ENCODE measurements around the gene MED17. TPM values are rescaled to one million over a fixed set of nuclear protein-coding genes. Genes with fewer than 3 reads are reported as not detected.

Gene MED17
- total RNA-seq, 2 experiments from 2014 or later, result 23.0 to 33.3 TPM

DNA sequence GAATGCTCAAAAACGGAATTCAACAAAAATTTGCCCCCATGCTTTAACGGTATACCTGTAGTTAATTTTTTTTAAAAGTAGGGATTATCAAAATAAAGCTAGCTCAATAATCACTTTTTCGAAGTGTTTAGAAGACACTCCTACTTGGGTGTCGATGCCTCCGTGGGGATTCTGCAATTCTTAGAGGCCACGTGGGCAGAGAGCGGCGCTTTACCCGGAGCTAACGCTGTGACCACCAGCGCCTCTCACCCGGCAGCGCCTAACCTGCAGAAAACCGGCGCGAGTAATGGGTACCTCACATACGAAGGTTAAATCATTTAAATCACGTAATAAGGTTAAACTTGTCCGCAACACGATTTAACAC, 43.4 kb upstream of the MED17 start:
- peak overlapping the region; percentile 87 for H3K4me2 ChIP-seq (ENCODE audit: low read length)
- H3K27ac ChIP-seq (ENCODE audit: low read depth, low read length, poor library complexity, severe bottlenecking), result peak overlapping the region; percentile 78
- H3K36me3 ChIP-seq (ENCODE audit: insufficient read depth, low read length), result peaks cover 69% of the 10 kb centered on the region
- peaks cover 40% of the 10 kb centered on the region for H3K4me1 ChIP-seq (ENCODE audit: insufficient read depth, low read length, poor library complexity, severe bottlenecking)
- ChIA-PET CTCF (ENCODE audit: unreplicated experiment) (interaction anchor here (1.3 kb wide), 1 partner anchor 43 kb away, joined by 3 read pairs; the partner anchor contains the start of gene MED17), POLR2A (interaction anchor here (0.6 to 3.7 kb wide), 19 partner anchors 9 to 1490 kb away, joined by 3 to 49 read pairs (median 5); partner anchors contain the start of genes MED17 and SESN3)
- H3K79me2 ChIP-seq (ENCODE audit: insufficient read depth, low read depth, low read length), result peaks cover 78% of the 10 kb centered on the region
- peak overlapping the region; percentile 96 for H3K4me3 ChIP-seq (ENCODE audit: low read depth, low read length, poor library complexity, severe bottlenecking)
- TF ChIP-seq, protein P1, sequence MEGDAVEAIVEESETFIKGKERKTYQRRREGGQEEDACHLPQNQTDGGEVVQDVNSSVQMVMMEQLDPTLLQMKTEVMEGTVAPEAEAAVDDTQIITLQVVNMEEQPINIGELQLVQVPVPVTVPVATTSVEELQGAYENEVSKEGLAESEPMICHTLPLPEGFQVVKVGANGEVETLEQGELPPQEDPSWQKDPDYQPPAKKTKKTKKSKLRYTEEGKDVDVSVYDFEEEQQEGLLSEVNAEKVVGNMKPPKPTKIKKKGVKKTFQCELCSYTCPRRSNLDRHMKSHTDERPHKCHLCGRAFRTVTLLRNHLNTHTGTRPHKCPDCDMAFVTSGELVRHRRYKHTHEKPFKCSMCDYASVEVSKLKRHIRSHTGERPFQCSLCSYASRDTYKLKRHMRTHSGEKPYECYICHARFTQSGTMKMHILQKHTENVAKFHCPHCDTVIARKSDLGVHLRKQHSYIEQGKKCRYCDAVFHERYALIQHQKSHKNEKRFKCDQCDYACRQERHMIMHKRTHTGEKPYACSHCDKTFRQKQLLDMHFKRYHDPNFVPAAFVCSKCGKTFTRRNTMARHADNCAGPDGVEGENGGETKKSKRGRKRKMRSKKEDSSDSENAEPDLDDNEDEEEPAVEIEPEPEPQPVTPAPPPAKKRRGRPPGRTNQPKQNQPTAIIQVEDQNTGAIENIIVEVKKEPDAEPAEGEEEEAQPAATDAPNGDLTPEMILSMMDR (conservative IDR thresholded peaks at IDR 0.05; ENCODE audit: low read length), result peak; percentile 26; the same call in 1 of the 2 replicates
- no peak for TF ChIP-seq EZH2phosphoT487 (IDR thresholded peaks at IDR 0.05; ENCODE audit: borderline replicate concordance, low read depth, low read length)
- no TSS peak for BruUV-seq (replicated peaks)
- peaks cover 43% of the 10 kb centered on the region for H4K20me1 ChIP-seq (ENCODE audit: insufficient read depth, low read length)
- no peaks in the 10 kb centered on the region for H3K9me2 ChIP-seq (ENCODE audit: insufficient read depth, low read length)
- H3K9me3 ChIP-seq (ENCODE audit: low read length), result no peaks in the 10 kb centered on the region
- no peak overlapping the region; the same call in 1 of the 2 replicates for H2AFZ ChIP-seq (ENCODE audit: low read length)
- DNase-seq (ENCODE audit: low spot score), result peak; percentile 82
- intact Hi-C loops (cut with micrococcal nuclease; ENCODE audit: unreplicated experiment), result loop anchor here (1.0 to 5.0 kb wide), 2 partner anchors 44 to 198 kb away; partner anchors contain the start of genes MED17 and SMCO4

DNA sequence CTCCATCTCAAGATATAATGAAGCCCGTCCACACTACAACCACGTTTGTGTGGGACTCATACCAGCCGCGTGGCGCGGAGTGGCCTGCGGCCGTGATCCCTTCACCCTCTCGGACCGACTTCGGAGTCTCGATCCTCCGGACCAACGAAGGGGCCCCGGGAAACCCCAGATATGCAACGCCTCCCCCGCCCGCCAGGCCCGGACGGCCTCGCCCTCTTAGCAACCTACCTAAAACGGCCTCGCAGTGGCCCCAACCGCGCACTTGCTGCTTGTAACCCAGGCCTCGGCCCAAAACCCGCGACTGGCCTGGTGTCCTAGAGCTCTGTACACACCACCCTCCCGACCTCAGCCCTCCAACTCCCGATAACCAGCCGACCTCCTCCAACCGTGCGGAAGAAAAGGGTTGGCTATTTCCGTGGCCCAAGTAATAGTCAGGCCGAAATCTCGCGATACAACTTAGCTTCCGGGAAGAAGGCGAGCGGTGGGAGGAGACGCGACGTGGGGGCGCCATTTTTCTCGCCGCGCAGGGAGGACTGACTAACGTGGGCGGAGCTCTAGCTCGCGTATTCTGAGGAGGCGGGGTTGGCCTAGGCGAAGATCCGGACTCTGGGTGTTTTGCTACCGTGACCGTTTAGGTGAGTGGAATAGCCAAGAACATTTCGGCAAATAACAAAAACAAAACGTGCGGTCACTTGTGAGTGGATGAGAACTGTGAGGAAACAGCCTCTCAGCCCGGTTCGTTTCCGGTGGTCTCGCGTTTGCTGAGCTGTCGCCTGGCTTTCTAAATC, 42.8 kb upstream of the MED17 start, which contains the start of the genes C11orf54 and TAF1D:
Gene C11orf54, plus strand, starts transcription at position 579 of the 788 bp plus-strand sequence. CDS start 5,722 bp downstream, outside the sequence.
Gene TAF1D, minus strand, starts transcription at position 402 of the 788 bp plus-strand sequence. CDS start 2,191 bp downstream, outside the sequence.
- peak within 1 kb of the TSS; percentile 87 for H3K4me2 ChIP-seq (ENCODE audit: low read length)
- ChIA-PET CTCF (ENCODE audit: unreplicated experiment) (interaction anchor here (0.6 to 1.3 kb wide), 3 partner anchors 43 to 252 kb away, joined by 3 to 5 read pairs (median 3); partner anchors contain the start of gene MED17), POLR2A (interaction anchor here (0.6 to 3.7 kb wide), 25 partner anchors 8 to 856 kb away, joined by 3 to 49 read pairs (median 4); partner anchors contain the start of genes MED17 and PANX1)
- TF ChIP-seq, protein P1 (conservative IDR thresholded peaks at IDR 0.05; ENCODE audit: low read length), result no peak
- no peak for TF ChIP-seq EZH2phosphoT487 (IDR thresholded peaks at IDR 0.05; ENCODE audit: borderline replicate concordance, low read depth, low read length)
- peak within 1 kb of the TSS; percentile 78 for H3K27ac ChIP-seq (ENCODE audit: low read depth, low read length, poor library complexity, severe bottlenecking)
- peak within 1 kb of the TSS; percentile 96 for H3K4me3 ChIP-seq (ENCODE audit: low read depth, low read length, poor library complexity, severe bottlenecking)
- peak within 1 kb of the TSS; percentile 78; the same call in 1 of the 2 replicates for H2AFZ ChIP-seq (ENCODE audit: low read length)
- H3K4me1 ChIP-seq (ENCODE audit: insufficient read depth, low read length, poor library complexity, severe bottlenecking), result peaks cover 34% of the 10 kb centered on the region
- H4K20me1 ChIP-seq (ENCODE audit: insufficient read depth, low read length), result peaks cover 38% of the 10 kb centered on the region
- H3K9me3 ChIP-seq (ENCODE audit: low read length), result no peaks in the 10 kb centered on the region
- DNase-seq (ENCODE audit: low spot score), result peak; percentile 98
- peaks cover 72% of the 10 kb centered on the region for H3K79me2 ChIP-seq (ENCODE audit: insufficient read depth, low read depth, low read length)
- TSS peak; percentile 60 for BruUV-seq (replicated peaks)
- H3K9me2 ChIP-seq (ENCODE audit: insufficient read depth, low read length), result no peaks in the 10 kb centered on the region
- intact Hi-C loops (cut with micrococcal nuclease; ENCODE audit: unreplicated experiment), result loop anchor here (1.0 to 5.0 kb wide), 2 partner anchors 43 to 199 kb away; partner anchors contain the start of genes MED17 and SMCO4
- H3K36me3 ChIP-seq (ENCODE audit: insufficient read depth, low read length), result peaks cover 63% of the 10 kb centered on the region
